ENCODE results near the gene ADAMTS14.

The ADAMTS14 gene

GRCh38 chr10:70809011-70809611 is 136.8 kb downstream of the ADAMTS14 start:
- in situ Hi-C loops (cut with MboI; ENCODE audit: low sequenced_read_pairs), result no loop called here

- in situ Hi-C loops (cut with MboI; ENCODE audit: low sequenced_read_pairs), result no loop called here
Observed at GRCh38 chr10:70809726-70810125, 137.4 kb downstream of the ADAMTS14 start.

- in situ Hi-C loops (cut with MboI; ENCODE audit: low sequenced_read_pairs), result no loop called here
Observed at GRCh38 chr10:70810967-70811366, 138.7 kb downstream of the ADAMTS14 start.

GRCh38 chr10:70811881-70812280 is 139.6 kb downstream of the ADAMTS14 start:
- in situ Hi-C loops (cut with MboI; ENCODE audit: low sequenced_read_pairs), result no loop called here
